ENCODE measurements around the gene ADGRG1. TPM values are rescaled to one million over a fixed set of nuclear protein-coding genes. Genes with fewer than 3 reads are reported as not detected.

Gene ADGRG1
- total RNA-seq, 1 experiment from 2014 or later = 0.38 TPM

- Histone ChIP-seq H3K27me3 (ENCODE audit: control insufficient read depth, insufficient read depth, low read length) (no peaks in the 10 kb centered on the region; the same call in 1 of the 2 replicates), H3K36me3 (replicated peaks; ENCODE audit: control insufficient read depth, insufficient read depth, low read length) (no peaks in the 10 kb centered on the region), H3K4me3 (ENCODE audit: insufficient read depth, low read depth, low read length) (no peak overlapping the region)
- no peak for DNase-seq
These were observed 5.1 kb downstream of the ADGRG1 start for GRCh38 chr16:57633383-57634064.

DNA sequence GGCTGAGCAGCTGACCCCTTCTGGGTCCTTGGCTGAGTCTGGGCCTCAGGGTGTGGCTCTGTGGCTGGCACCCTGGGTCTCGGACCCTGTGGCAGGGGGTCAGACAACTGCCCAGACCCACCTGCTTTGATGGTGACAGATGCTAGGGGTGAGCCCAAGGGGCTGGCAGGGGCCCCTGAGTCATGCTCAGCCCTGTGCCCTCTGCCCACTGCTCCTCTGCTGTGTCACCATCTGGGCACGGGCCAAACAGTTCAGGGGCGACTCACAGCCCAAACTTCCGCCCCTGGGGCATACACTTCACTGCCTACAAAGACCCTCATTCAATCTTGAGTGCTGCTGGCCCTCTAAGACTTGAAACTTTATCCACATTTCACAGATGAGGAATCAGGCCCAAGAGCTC, 5.7 kb downstream of the ADGRG1 start:
- H3K4me3 ChIP-seq (ENCODE audit: insufficient read depth, low read depth, low read length) = no peak overlapping the region
- H3K27me3 ChIP-seq (ENCODE audit: control insufficient read depth, insufficient read depth, low read length) = no peaks in the 10 kb centered on the region
- DNase-seq = no peak
- H3K36me3 ChIP-seq (replicated peaks; ENCODE audit: control insufficient read depth, insufficient read depth, low read length) = no peaks in the 10 kb centered on the region

DNA sequence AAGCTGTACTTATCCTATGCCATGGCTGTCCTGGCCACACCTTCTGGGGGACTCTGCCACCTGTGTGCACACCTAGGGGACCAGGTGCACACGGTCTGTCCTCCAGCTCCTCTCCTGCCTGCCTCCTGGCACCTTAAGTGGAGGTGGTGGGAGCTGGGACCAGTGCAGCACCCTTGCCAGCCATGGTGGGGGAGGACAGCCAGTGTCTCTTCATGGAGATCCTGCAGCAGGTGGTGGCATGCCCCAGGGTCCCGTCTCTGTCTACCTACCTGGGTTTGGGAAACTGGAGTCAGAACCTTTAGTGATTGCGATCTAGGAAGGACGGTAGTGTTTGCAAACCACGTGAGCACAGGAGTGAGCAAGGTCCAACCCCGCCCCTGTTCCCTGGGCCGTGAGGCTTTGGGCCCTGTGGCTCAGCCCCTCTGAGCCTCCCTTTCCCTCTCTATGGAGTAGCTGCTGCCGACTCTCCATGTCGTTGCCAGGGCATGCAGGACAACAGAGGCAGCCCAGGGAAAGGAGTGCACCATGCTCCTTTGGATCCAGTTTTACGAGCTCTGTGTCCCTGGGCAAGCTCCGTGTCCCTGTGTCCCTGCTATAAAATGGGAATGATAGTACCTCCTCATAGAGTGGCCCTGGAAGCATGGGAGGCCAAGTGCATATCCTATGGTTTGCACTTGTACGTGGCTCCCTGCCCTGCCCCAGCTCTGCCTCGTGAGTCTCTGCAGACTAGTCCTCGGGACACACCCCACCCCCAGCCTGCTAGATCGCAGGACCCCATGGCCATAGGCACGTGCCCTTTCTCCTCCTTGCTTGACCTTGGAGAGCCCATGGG, 7.1 kb downstream of the ADGRG1 start:
- H3K4me3 ChIP-seq (ENCODE audit: insufficient read depth, low read depth, low read length) = no peak overlapping the region
- H3K36me3 ChIP-seq (replicated peaks; ENCODE audit: control insufficient read depth, insufficient read depth, low read length) = no peaks in the 10 kb centered on the region
- H3K27me3 ChIP-seq (ENCODE audit: control insufficient read depth, insufficient read depth, low read length) = no peaks in the 10 kb centered on the region
- peak; percentile 40 for DNase-seq

GRCh38 chr16:57636184-57636583, 7.8 kb downstream of the ADGRG1 start:
- Histone ChIP-seq H3K27me3 (ENCODE audit: control insufficient read depth, insufficient read depth, low read length) (no peaks in the 10 kb centered on the region), H3K4me3 (ENCODE audit: insufficient read depth, low read depth, low read length) (no peak overlapping the region), H3K36me3 (replicated peaks; ENCODE audit: control insufficient read depth, insufficient read depth, low read length) (no peaks in the 10 kb centered on the region)
- no peak for DNase-seq

DNA sequence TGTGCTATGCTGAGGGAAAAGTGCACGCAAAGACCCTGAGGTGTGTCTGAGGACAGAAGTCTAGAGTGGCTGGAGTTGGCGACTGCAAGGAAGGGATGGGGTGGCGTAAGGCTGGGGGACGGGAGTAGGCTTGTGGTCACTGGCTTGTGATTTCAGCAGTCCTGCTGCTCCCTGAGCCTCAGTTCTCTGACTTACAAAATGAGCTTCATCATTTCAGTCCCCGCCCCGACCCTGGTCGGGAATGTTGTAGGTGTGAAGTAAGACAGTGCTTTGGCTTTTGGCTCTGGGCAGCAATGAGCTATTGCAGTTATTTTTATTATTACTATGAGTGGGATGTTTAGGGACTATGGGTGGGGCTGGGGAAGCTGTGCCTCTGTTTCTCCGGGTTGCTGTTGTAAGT, 8.6 kb downstream of the ADGRG1 start:
- no peaks in the 10 kb centered on the region for H3K27me3 ChIP-seq (ENCODE audit: control insufficient read depth, insufficient read depth, low read length)
- no peaks in the 10 kb centered on the region for H3K36me3 ChIP-seq (replicated peaks; ENCODE audit: control insufficient read depth, insufficient read depth, low read length)
- DNase-seq = no peak
- no peak overlapping the region for H3K4me3 ChIP-seq (ENCODE audit: insufficient read depth, low read depth, low read length)

DNA sequence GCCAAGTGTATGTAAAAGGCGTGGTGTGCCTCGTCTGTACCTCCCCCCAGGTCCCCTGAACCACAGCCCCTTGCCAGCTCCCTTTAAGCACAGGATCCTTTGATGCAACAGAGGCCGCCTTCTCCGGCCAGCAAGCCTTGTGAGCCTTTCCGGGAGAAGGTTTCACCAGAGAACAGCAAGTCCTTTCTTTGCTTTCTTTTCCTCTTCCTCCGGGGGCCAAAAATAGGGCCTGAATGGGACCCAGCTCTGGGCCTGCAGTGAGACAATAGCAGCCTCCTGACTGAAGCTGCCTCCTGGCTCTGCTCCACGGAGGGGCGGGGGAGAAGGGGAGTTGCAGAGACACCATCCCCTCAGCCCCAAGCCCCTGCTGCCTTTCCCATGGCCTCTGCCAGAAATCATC, 9.0 kb downstream of the ADGRG1 start:
- no peaks in the 10 kb centered on the region for H3K36me3 ChIP-seq (replicated peaks; ENCODE audit: control insufficient read depth, insufficient read depth, low read length)
- H3K27me3 ChIP-seq (ENCODE audit: control insufficient read depth, insufficient read depth, low read length) = no peaks in the 10 kb centered on the region
- DNase-seq = no peak
- no peak overlapping the region for H3K4me3 ChIP-seq (ENCODE audit: insufficient read depth, low read depth, low read length)

GRCh38 chr16:57637965-57638364, 9.5 kb downstream of the ADGRG1 start:
- Histone ChIP-seq H3K36me3 (replicated peaks; ENCODE audit: control insufficient read depth, insufficient read depth, low read length) (no peaks in the 10 kb centered on the region), H3K27me3 (ENCODE audit: control insufficient read depth, insufficient read depth, low read length) (no peaks in the 10 kb centered on the region), H3K4me3 (ENCODE audit: insufficient read depth, low read depth, low read length) (no peak overlapping the region)
- no peak for DNase-seq

DNA sequence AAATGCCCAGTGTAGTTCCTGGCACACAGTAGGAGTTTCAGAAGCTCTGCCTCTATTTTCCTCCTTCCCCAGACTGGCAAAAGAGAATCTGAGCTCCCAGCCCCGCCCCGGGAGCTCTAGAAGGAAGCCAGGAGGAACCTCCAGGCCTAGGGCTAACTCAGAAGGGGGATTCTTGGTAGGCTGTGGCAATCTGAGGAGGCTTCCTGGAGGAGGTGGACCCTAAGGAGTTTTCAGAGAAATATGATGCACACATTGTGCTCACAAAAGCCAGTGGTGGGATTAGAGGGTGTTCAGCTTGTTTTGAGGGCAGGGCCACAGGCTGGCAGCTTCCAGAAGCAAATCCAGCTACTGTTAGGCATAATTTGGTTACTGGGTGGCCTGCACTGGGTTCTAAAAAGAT, 10.0 kb downstream of the ADGRG1 start:
- DNase-seq = no peak
- Histone ChIP-seq H3K27me3 (ENCODE audit: control insufficient read depth, insufficient read depth, low read length) (no peaks in the 10 kb centered on the region), H3K36me3 (replicated peaks; ENCODE audit: control insufficient read depth, insufficient read depth, low read length) (no peaks in the 10 kb centered on the region), H3K4me3 (ENCODE audit: insufficient read depth, low read depth, low read length) (no peak overlapping the region)

DNA sequence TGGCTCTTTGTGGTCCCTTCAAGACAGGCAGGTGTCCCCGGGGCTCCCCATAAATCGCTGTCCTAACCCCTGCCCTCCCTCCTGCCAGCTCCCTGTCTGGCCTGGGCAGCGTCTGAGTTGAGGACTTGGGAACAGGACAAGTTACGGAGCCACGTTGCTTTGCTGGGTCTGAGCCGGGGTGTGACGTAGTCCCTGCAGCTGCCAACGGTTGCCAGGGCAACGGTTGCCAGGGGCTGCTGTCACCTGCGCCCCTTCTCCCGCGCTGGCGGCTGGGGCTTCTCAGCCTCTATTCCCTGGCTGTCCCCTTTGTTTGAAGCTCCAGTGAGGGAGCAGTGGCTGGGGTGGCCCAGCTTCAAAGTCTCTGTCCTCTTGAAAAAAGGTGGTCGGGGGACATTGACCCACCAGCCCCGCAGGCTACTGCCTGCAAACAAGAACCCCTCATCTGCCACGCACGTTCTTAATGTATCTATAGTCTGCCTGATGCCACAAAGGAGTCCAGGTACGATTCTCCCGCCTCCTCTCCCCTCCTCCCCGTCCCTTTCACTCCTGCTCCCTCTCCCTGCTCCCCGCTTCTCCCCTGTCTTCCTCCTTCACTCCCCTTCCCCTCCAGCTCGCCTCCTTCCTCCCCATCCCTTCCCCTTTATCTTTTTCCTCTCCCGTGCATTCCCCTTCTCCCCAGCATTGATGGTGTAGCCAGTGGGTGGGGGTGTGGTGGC, 10.9 kb downstream of the ADGRG1 start:
- peak; percentile 97 for DNase-seq
- Histone ChIP-seq H3K4me3 (ENCODE audit: insufficient read depth, low read depth, low read length) (no peak overlapping the region), H3K27me3 (ENCODE audit: control insufficient read depth, insufficient read depth, low read length) (no peaks in the 10 kb centered on the region), H3K36me3 (replicated peaks; ENCODE audit: control insufficient read depth, insufficient read depth, low read length) (no peaks in the 10 kb centered on the region)

DNA sequence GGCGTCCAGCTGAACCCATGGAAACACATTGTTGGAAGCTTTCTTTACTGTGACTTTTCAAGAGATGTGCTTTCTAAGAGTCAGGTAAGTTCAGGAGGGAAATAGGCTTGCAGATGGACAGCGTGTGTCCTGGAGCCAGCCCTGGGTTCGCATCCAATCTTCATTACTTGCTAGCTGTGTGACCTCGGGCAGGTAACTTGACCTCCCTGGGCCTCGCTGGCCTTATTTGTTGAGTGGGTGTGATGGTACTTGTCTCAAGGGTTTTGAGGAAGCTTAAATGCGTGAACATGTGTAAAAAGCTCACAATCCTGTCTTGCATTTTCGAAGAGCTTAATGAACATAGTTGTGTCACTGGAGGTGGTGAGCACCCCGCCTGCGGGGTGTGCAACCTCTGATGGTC, 11.8 kb downstream of the ADGRG1 start:
- no peaks in the 10 kb centered on the region for H3K36me3 ChIP-seq (replicated peaks; ENCODE audit: control insufficient read depth, insufficient read depth, low read length)
- no peak for DNase-seq
- H3K27me3 ChIP-seq (ENCODE audit: control insufficient read depth, insufficient read depth, low read length) = no peaks in the 10 kb centered on the region
- H3K4me3 ChIP-seq (ENCODE audit: insufficient read depth, low read depth, low read length) = no peak overlapping the region

- no peaks in the 10 kb centered on the region for H3K27me3 ChIP-seq (ENCODE audit: control insufficient read depth, insufficient read depth, low read length)
- no peak for DNase-seq
- H3K4me3 ChIP-seq (ENCODE audit: insufficient read depth, low read depth, low read length) = no peak overlapping the region
- H3K36me3 ChIP-seq (replicated peaks; ENCODE audit: control insufficient read depth, insufficient read depth, low read length) = no peaks in the 10 kb centered on the region
These were observed 12.2 kb downstream of the ADGRG1 start for GRCh38 chr16:57640612-57641011.

DNA sequence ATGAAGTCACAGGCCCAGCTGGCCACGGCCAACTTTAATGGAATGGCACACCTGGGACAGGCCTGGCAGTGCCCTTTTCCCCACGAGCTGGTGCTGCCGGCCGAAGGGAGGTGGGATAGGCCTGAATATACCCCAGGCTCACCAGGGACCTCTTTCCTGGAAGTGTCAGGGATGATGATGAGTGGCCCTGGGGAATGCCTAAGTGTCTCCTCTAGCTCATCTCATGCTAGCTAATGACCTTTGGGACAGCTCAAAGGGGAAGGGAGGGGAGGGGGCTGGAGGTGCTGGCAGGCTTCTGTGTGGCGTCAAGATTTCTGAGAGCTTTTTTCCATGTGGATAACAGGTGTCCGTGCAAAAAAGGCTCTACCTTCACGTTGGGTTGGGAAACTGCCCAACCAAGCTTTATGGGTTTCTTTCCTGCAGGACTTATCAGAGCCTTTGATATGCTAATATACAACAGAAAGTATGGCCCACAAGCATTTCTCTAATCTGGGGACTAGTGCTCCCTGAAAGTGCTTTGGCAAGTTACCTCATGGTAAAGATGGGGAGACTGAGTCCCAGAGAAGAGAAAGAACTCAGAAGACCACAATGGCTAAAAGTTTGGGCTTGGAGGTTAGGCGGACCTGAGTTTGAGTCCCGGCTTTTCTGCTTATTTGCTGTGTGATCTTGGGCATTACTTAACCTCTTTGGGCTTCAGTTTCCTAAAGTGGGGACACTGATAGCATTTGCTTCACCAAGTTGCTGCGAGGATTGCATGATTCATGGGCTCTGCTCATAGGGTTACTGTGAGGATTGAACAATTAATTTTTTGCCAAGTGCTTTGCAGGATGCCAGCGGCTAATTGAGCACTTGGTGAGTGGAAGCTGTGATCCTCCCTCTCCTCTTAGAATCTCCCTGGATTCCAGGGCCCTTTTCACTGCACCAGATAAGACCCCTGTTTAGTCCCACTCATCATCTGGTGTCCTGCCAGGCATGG, 14.0 kb downstream of the ADGRG1 start:
- DNase-seq = no peak

GRCh38 chr16:57643147-57643874, 14.9 kb downstream of the ADGRG1 start:
- Histone ChIP-seq H3K4me3 (ENCODE audit: insufficient read depth, low read depth, low read length) (no peak overlapping the region), H3K27me3 (ENCODE audit: control insufficient read depth, insufficient read depth, low read length) (no peaks in the 10 kb centered on the region), H3K36me3 (replicated peaks; ENCODE audit: control insufficient read depth, insufficient read depth, low read length) (no peaks in the 10 kb centered on the region)
- DNase-seq = no peak

More for the DNA sequence above, 14.0 kb downstream of the ADGRG1 start:
- H3K27me3 ChIP-seq (ENCODE audit: control insufficient read depth, insufficient read depth, low read length) = no peaks in the 10 kb centered on the region
- H3K4me3 ChIP-seq (ENCODE audit: insufficient read depth, low read depth, low read length) = no peak overlapping the region
- H3K36me3 ChIP-seq (replicated peaks; ENCODE audit: control insufficient read depth, insufficient read depth, low read length) = no peaks in the 10 kb centered on the region

Measured in H7 (cell line).